AG09309 (cell line): ENCODE data around the gene DIO1.

Source experiments
- DNase-seq: peaks from one replicate; pipeline ENCODE4 v3.0.0-alpha.2; 2010; ENCODE audit warnings: low read depth
- H3K4me3 ChIP-seq: 2 replicates; pipeline ENCODE4 v1.5.1; 2011; ENCODE audit warnings: mild to moderate bottlenecking, low read depth, low read length, moderate library complexity; ENCODE audit not compliant: control insufficient read depth
- CTCF ChIP-seq: IDR thresholded peaks from 2 replicates; pipeline ENCODE4 v1.5.1; 2011; ENCODE audit warnings: mild to moderate bottlenecking, low read depth, low read length, inconsistent platforms; ENCODE audit not compliant: insufficient read depth, control insufficient read depth; ENCODE audit errors: missing control alignments

DIO1 gene

GRCh38 chr1:53945433-53946251, 51.7 kb downstream of the DIO1 start, which contains the start of gene IFT25:
Gene IFT25 (minus strand): TSS chr1:53945699. CDS start chr1:53940082, 5,617 bp downstream.
- peak within 1 kb of the TSS; percentile 88 for H3K4me3 ChIP-seq
- TF ChIP-seq CTCF, result no peak
- peak; percentile 71 for DNase-seq

GRCh38 chr1:53946252-53947171, 52.5 kb downstream of the DIO1 start, which contains the start of gene LRRC42:
Gene LRRC42 (plus strand): TSS chr1:53946350. CDS start chr1:53952000, 5,650 bp downstream.
- no peak for DNase-seq
- peak; percentile 23 for TF ChIP-seq CTCF
- peak within 1 kb of the TSS; percentile 88 for H3K4me3 ChIP-seq

GRCh38 chr1:53947172-53947907, 53.4 kb downstream of the DIO1 start:
- TF ChIP-seq CTCF, result no peak
- H3K4me3 ChIP-seq, result peak overlapping the region; percentile 88
- DNase-seq, result no peak

- TF ChIP-seq CTCF, result no peak
- no peak overlapping the region for H3K4me3 ChIP-seq
- DNase-seq, result no peak
These were observed 54.3 kb downstream of the DIO1 start for GRCh38 chr1:53948291-53948690.

- TF ChIP-seq CTCF, result peak; percentile 66
- no peak for DNase-seq
- H3K4me3 ChIP-seq, result no peak overlapping the region
These were observed 55.3 kb downstream of the DIO1 start for GRCh38 chr1:53949023-53949990.

- no peak for DNase-seq
- no peak overlapping the region for H3K4me3 ChIP-seq
- no peak for TF ChIP-seq CTCF
These were observed 57.7 kb downstream of the DIO1 start for GRCh38 chr1:53951697-53952096.
